Ovary (tissue), 3 donors: ENCODE measurements around the gene ATP8B2.

ENCODE experiments used
- CTCF ChIP-seq, 3 donors: fragments of 450-650 bp in 2 of 3; fragments of 200-600 bp in 1 of 3; IDR thresholded peaks; one replicate each; pipeline versions ENCODE4 v1.5.1 to v1.8.0; 2016 to 2022; ENCODE audit warnings: antibody characterized with exemption in 3 of 3, mild to moderate bottlenecking in 1 of 3
- EP300 ChIP-seq: sonication (generic); formaldehyde crosslinking; IDR thresholded peaks from one replicate; pipeline ENCODE4 v1.6.1; 2017; ENCODE audit warnings: antibody characterized with exemption
- donor health status: DM: no; HTN: no; CAD: no.

DNA sequence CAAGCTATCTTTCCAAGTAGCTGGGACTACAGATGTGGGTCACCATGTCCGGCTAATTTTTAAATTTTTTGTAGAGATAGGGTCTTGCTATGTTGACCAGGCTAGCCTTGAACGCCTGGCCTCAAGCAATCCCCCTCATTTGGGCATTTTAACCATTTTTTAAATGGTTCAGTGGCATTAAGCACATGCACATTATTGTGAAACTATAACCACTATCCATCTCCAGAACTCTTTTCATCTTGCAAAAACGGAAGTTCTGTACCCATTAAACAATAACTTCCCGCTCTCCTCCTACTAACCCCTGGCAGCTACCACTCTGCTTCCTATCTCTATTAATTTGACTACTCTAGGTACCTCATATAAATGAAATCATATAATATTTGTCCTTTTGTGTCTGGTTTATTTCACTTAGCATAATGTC is 75.1 kb downstream of the ATP8B2 start:
- no peak for TF ChIP-seq CTCF (IDR thresholded peaks at IDR 0.05)
- TF ChIP-seq EP300, result no peak
